HFF-Myc (cell line): ENCODE data around the gene ZNF512.

ENCODE experiments used
- DNase-seq: peaks from one replicate; pipeline ENCODE4 v3.0.0-alpha.2; 2011; ENCODE audit warnings: low read depth; ENCODE audit errors: extremely low read depth
- H3K4me3 ChIP-seq: replicated peaks from 2 replicates; pipeline ENCODE4 v1.5.1; 2011; ENCODE audit warnings: low read depth, mild to moderate bottlenecking, control low read depth, low read length
- CTCF ChIP-seq: IDR thresholded peaks from 2 replicates; pipeline ENCODE4 v1.5.1; 2012; ENCODE audit warnings: mild to moderate bottlenecking, low read depth, low read length, control low read depth; ENCODE audit errors: missing control alignments

ZNF512 gene

GRCh38 chr2:27667446-27667845, 84.6 kb downstream of the ZNF512 start:
- H3K4me3 ChIP-seq = no peak overlapping the region
- no peak for TF ChIP-seq CTCF
- DNase-seq = no peak

GRCh38 chr2:27671235-27671634, 88.4 kb downstream of the ZNF512 start:
- TF ChIP-seq CTCF = no peak
- no peak overlapping the region for H3K4me3 ChIP-seq
- DNase-seq = no peak
